ENCODE measurements around the gene KCNC4. TPM values are rescaled to one million over a fixed set of nuclear protein-coding genes. Genes with fewer than 3 reads are reported as not detected.

KCNC4 gene
- total RNA-seq, 1 experiment from 2014 or later, result 0.24 TPM

GRCh38 chr1:110216844-110217444 lies 6.8 kb downstream of the KCNC4 start:
- no peaks in the 10 kb centered on the region for H3K4me1 ChIP-seq (ENCODE audit: insufficient read depth, low read length, poor library complexity, severe bottlenecking)
- no TSS peak for BruUV-seq (replicated peaks)
- no peak overlapping the region for H3K27ac ChIP-seq (ENCODE audit: low read depth, low read length, poor library complexity, severe bottlenecking)
- no peaks in the 10 kb centered on the region for H3K9me3 ChIP-seq (ENCODE audit: low read depth, low read length, poor library complexity, severe bottlenecking)
- TF ChIP-seq EZH2 (IDR thresholded peaks at IDR 0.05; ENCODE audit: borderline replicate concordance, low read depth, low read length, poor library complexity, severe bottlenecking) (no peak), CTCF (conservative IDR thresholded peaks at IDR 0.05; ENCODE audit: low read depth, low read length) (no peak)
- peaks cover 24% of the 10 kb centered on the region for H3K27me3 ChIP-seq (replicated peaks; ENCODE audit: insufficient read depth, low read depth, low read length, poor library complexity)
- DNase-seq (ENCODE audit: low spot score), result no peak
- intact Hi-C loops (cut with micrococcal nuclease; ENCODE audit: unreplicated experiment), result no loop called here
- ChIA-PET POLR2A (ENCODE audit: low non-redundant PET) (no interaction called here), CTCF (interaction anchor here (0.6 to 1.5 kb wide), 2 partner anchors 9 kb away, joined by 3 read pairs; no protein-coding TSS in a partner anchor)
- H3K4me3 ChIP-seq (ENCODE audit: low read depth, low read length, poor library complexity, severe bottlenecking), result no peak overlapping the region
- H3K36me3 ChIP-seq (ENCODE audit: insufficient read depth, low read length, poor library complexity, severe bottlenecking), result no peaks in the 10 kb centered on the region

- no peak overlapping the region for H3K27ac ChIP-seq (ENCODE audit: low read depth, low read length, poor library complexity, severe bottlenecking)
- intact Hi-C loops (cut with micrococcal nuclease; ENCODE audit: unreplicated experiment), result no loop called here
- TF ChIP-seq CTCF (conservative IDR thresholded peaks at IDR 0.05; ENCODE audit: low read depth, low read length), result no peak
- no peak for TF ChIP-seq EZH2 (IDR thresholded peaks at IDR 0.05; ENCODE audit: borderline replicate concordance, low read depth, low read length, poor library complexity, severe bottlenecking)
- H3K36me3 ChIP-seq (ENCODE audit: insufficient read depth, low read length, poor library complexity, severe bottlenecking), result no peaks in the 10 kb centered on the region
- H3K9me3 ChIP-seq (ENCODE audit: low read depth, low read length, poor library complexity, severe bottlenecking), result no peaks in the 10 kb centered on the region
- ChIA-PET POLR2A (ENCODE audit: low non-redundant PET) (no interaction called here), CTCF (no interaction called here)
- H3K4me3 ChIP-seq (ENCODE audit: low read depth, low read length, poor library complexity, severe bottlenecking), result no peak overlapping the region
- DNase-seq (ENCODE audit: low spot score), result no peak
- peaks cover 12% of the 10 kb centered on the region for H3K27me3 ChIP-seq (replicated peaks; ENCODE audit: insufficient read depth, low read depth, low read length, poor library complexity)
- H3K4me1 ChIP-seq (ENCODE audit: insufficient read depth, low read length, poor library complexity, severe bottlenecking), result no peaks in the 10 kb centered on the region
- no TSS peak for BruUV-seq (replicated peaks)
These were observed 8.0 kb downstream of the KCNC4 start for GRCh38 chr1:110218137-110218536.

- intact Hi-C loops (cut with micrococcal nuclease; ENCODE audit: unreplicated experiment), result no loop called here
- Histone ChIP-seq H3K9me3 (ENCODE audit: low read depth, low read length, poor library complexity, severe bottlenecking) (no peaks in the 10 kb centered on the region), H3K4me1 (ENCODE audit: insufficient read depth, low read length, poor library complexity, severe bottlenecking) (no peaks in the 10 kb centered on the region), H3K27ac (ENCODE audit: low read depth, low read length, poor library complexity, severe bottlenecking) (no peak overlapping the region), H3K36me3 (ENCODE audit: insufficient read depth, low read length, poor library complexity, severe bottlenecking) (no peaks in the 10 kb centered on the region), H3K27me3 (replicated peaks; ENCODE audit: insufficient read depth, low read depth, low read length, poor library complexity) (peaks cover 7% of the 10 kb centered on the region), H3K4me3 (ENCODE audit: low read depth, low read length, poor library complexity, severe bottlenecking) (no peak overlapping the region)
- no peak for TF ChIP-seq CTCF (conservative IDR thresholded peaks at IDR 0.05; ENCODE audit: low read depth, low read length)
- no peak for TF ChIP-seq EZH2 (IDR thresholded peaks at IDR 0.05; ENCODE audit: borderline replicate concordance, low read depth, low read length, poor library complexity, severe bottlenecking)
- ChIA-PET POLR2A (ENCODE audit: low non-redundant PET) (no interaction called here), CTCF (interaction anchor here (1.0 kb wide), 1 partner anchor 24 kb away, joined by 3 read pairs; no protein-coding TSS in a partner anchor)
- no TSS peak for BruUV-seq (replicated peaks)
- no peak for DNase-seq (ENCODE audit: low spot score)
These were observed 8.6 kb downstream of the KCNC4 start for GRCh38 chr1:110218739-110219138.
